ENCODE data around the gene OTUD4.

- TF ChIP-seq CTCF (conservative IDR thresholded peaks at IDR 0.05; ENCODE audit: low read depth, low read length), result no peak
- no peak for TF ChIP-seq EZH2 (IDR thresholded peaks at IDR 0.05; ENCODE audit: borderline replicate concordance, low read depth, low read length, poor library complexity, severe bottlenecking)
These were observed 1.6 kb downstream of the OTUD4 start for GRCh38 chr4:145178740-145179280.
